Mesendoderm (in vitro differentiated cells): Measurements from ENCODE around the gene GNAI2.

ENCODE experiments used
- DNase-seq: peaks from one replicate; pipeline ENCODE4 v3.0.0; 2013
- H2AK5ac ChIP-seq: 2 replicates; pipeline ENCODE4 v1.6.1; 2013; ENCODE audit warnings: low read length, inconsistent platforms
- H2BK120ac ChIP-seq: 2 replicates; pipeline ENCODE4 v1.6.1; 2013; ENCODE audit warnings: low read depth, mild to moderate bottlenecking, low read length, moderate library complexity, mixed read lengths
- H2BK15ac ChIP-seq: replicated peaks from 2 replicates; pipeline ENCODE4 v1.6.1; 2013; ENCODE audit warnings: low read depth, mild to moderate bottlenecking, moderate library complexity
- H2BK5ac ChIP-seq: 2 replicates; pipeline ENCODE4 v1.6.1; 2013; ENCODE audit warnings: low read length, inconsistent platforms
- H3K18ac ChIP-seq: 2 replicates; pipeline ENCODE4 v1.6.1; 2013; ENCODE audit warnings: mild to moderate bottlenecking, low read length, mixed read lengths
- H3K23ac ChIP-seq: one replicate; pipeline ENCODE4 v1.6.1; 2013; ENCODE audit warnings: low read length
- H3K27ac ChIP-seq: 2 replicates; pipeline ENCODE4 v1.5.1; 2013; ENCODE audit warnings: low read depth, mild to moderate bottlenecking, inconsistent platforms, low read length, moderate library complexity
- H3K27me3 ChIP-seq: 2 replicates; pipeline ENCODE4 v1.6.1; 2013; ENCODE audit warnings: low read length, control low read depth, mild to moderate bottlenecking, inconsistent platforms; ENCODE audit not compliant: insufficient read depth, poor library complexity
- H3K36me3 ChIP-seq: 2 replicates; pipeline ENCODE4 v1.6.1; 2013; ENCODE audit warnings: low read length, inconsistent platforms; ENCODE audit not compliant: control insufficient read depth, insufficient read depth
- H3K4ac ChIP-seq: one replicate; pipeline ENCODE4 v1.6.1; 2013; ENCODE audit warnings: low read depth, mild to moderate bottlenecking, low read length, moderate library complexity
- H3K4me1 ChIP-seq: 2 replicates; pipeline ENCODE4 v1.6.1; 2013; ENCODE audit warnings: low read depth, low read length, inconsistent platforms; ENCODE audit not compliant: control insufficient read depth
- H3K4me2 ChIP-seq: 2 replicates; pipeline ENCODE4 v1.6.1; 2013; ENCODE audit warnings: low read length
- H3K4me3 ChIP-seq: 2 replicates; pipeline ENCODE4 v1.5.1; 2013; ENCODE audit warnings: mild to moderate bottlenecking, low read length
- H3K56ac ChIP-seq: one replicate; pipeline ENCODE4 v1.6.1; 2013; ENCODE audit warnings: low read length
- H3K79me1 ChIP-seq: 2 replicates; pipeline ENCODE4 v1.6.1; 2013; ENCODE audit warnings: low read length, inconsistent platforms
- H3K79me2 ChIP-seq: 2 replicates; pipeline ENCODE4 v1.6.1; 2013; ENCODE audit warnings: mild to moderate bottlenecking, low read length; ENCODE audit not compliant: control insufficient read depth, insufficient read depth
- H3K9ac ChIP-seq: 2 replicates; pipeline ENCODE4 v1.6.1; 2013; ENCODE audit warnings: low read length, inconsistent platforms
- H4K5ac ChIP-seq: one replicate; pipeline ENCODE4 v1.6.1; 2013; ENCODE audit warnings: low read length
- H4K8ac ChIP-seq: one replicate; pipeline ENCODE4 v1.6.1; 2013; ENCODE audit warnings: low read depth, mild to moderate bottlenecking, control low read depth, low read length, moderate library complexity
- WGBS: extraction: QIAGEN DNeasy Blood & Tissue Kit; methylation state at CpG from one replicate; pipeline ENCODE4 v1.1.7; 2013; ENCODE audit warnings: low lambda C conversion rate, missing lambda C conversion rate; ENCODE audit not compliant: insufficient coverage; ENCODE audit errors: extremely low coverage; 5-methylcytosine and 5-hydroxymethylcytosine counted together

Gene GNAI2

DNA sequence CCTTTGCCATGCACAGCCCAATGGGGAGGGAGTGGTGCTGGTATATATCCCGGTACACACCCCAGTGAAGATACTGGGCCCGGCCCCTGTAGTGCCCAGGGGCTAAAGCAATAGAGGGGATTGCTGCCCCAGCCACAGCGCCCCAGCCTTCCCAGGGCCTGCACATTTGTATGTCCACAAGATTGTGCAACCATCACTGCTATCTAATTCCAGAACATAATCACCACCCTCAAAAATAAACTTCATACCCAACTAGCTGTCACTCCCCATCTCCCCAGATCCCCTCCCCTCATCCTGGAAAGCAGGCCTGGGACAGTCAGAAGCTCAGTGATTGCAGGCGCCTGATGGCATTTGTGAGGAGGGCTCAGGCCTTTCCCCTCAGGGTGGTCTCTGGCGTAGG is 13.5 kb downstream of the GNAI2 start:
- H3K4me3 ChIP-seq: no peak overlapping the region
- DNase-seq: no peak
- H2BK15ac ChIP-seq: no peak overlapping the region
- peaks cover 46% of the 10 kb centered on the region for H3K79me2 ChIP-seq
- H3K27me3 ChIP-seq: no peaks in the 10 kb centered on the region
- H3K79me1 ChIP-seq: peaks cover 41% of the 10 kb centered on the region
- no peak overlapping the region for H2AK5ac ChIP-seq
- no peak overlapping the region for H4K5ac ChIP-seq
- peaks cover 12% of the 10 kb centered on the region for H3K4me1 ChIP-seq
- no peak overlapping the region for H2BK120ac ChIP-seq
- H3K56ac ChIP-seq: peak overlapping the region; percentile 7
- H3K27ac ChIP-seq: no peak overlapping the region
- H3K18ac ChIP-seq: no peak overlapping the region
- no peak overlapping the region for H4K8ac ChIP-seq
- H2BK5ac ChIP-seq: no peak overlapping the region
- H3K23ac ChIP-seq: no peak overlapping the region
- H3K9ac ChIP-seq: no peak overlapping the region
- peaks cover 6% of the 10 kb centered on the region for H3K36me3 ChIP-seq
- H3K4ac ChIP-seq: no peak overlapping the region
- no CpG with 5 or more reads among the region's 5 CpGs for WGBS
- H3K4me2 ChIP-seq: no peak overlapping the region

DNA sequence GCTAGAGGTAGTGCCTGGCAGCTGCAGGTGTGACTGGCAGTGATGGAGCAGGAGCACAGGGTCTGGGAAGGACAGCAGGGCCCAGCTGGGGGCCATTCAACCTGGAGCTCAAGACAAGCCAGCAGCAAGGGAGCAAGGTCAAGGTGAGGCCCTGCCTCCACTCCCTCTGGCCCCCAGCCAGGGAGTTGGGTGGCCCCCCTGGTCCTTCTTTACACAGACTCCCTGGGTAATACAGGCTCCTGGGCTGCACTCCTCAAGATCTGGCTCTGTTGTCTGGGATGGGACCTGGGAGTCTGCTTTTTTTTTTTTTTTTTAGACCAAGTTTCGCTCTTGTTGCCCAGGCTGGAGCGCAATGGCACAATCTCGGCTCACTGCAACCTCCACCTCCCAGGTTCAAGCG is 14.5 kb downstream of the GNAI2 start:
- Histone ChIP-seq H3K79me1 (peaks cover 40% of the 10 kb centered on the region), H4K5ac (no peak overlapping the region), H3K23ac (no peak overlapping the region), H4K8ac (no peak overlapping the region), H2BK5ac (no peak overlapping the region), H3K4me2 (no peak overlapping the region), H3K4ac (no peak overlapping the region), H3K27me3 (no peaks in the 10 kb centered on the region), H3K9ac (no peak overlapping the region), H2BK15ac (no peak overlapping the region), H3K4me1 (peaks cover 11% of the 10 kb centered on the region), H2AK5ac (no peak overlapping the region), H3K79me2 (peaks cover 43% of the 10 kb centered on the region), H3K27ac (no peak overlapping the region), H3K18ac (no peak overlapping the region), H3K4me3 (no peak overlapping the region), H2BK120ac (no peak overlapping the region), H3K36me3 (peaks cover 7% of the 10 kb centered on the region), H3K56ac (no peak overlapping the region)
- no CpG with 5 or more reads among the region's 4 CpGs for WGBS
- no peak for DNase-seq

DNA sequence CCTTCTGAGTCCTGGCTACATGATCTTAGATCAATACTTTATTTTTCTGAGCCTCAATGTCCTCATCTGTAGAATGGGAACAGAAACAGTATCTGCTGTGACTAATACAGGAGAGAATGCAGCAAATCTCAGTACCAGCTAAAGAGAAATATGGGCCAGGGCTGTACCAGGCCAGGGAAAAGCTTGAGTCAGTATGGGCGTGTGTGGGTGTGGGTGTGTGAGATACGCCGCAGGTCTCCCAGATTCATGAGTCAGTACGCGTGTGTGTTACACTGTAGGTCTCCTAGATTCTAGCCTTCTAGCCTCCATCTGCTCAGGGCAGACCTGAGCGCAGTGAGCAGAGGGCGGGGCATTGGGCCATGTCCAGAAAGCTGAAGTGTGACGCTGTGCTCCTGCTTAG is 15.2 kb downstream of the GNAI2 start:
- Histone ChIP-seq H3K4ac (no peak overlapping the region), H2BK15ac (no peak overlapping the region), H3K79me2 (peaks cover 43% of the 10 kb centered on the region), H3K18ac (no peak overlapping the region), H3K9ac (no peak overlapping the region), H3K27ac (no peak overlapping the region), H4K5ac (no peak overlapping the region), H3K23ac (no peak overlapping the region), H3K79me1 (peaks cover 40% of the 10 kb centered on the region), H2BK5ac (no peak overlapping the region), H4K8ac (no peak overlapping the region), H3K56ac (no peak overlapping the region), H3K4me1 (peaks cover 8% of the 10 kb centered on the region), H3K4me2 (no peak overlapping the region), H3K36me3 (peaks cover 8% of the 10 kb centered on the region), H3K27me3 (no peaks in the 10 kb centered on the region), H2AK5ac (no peak overlapping the region), H3K4me3 (no peak overlapping the region), H2BK120ac (no peak overlapping the region)
- DNase-seq: no peak
- no CpG with 5 or more reads among the region's 8 CpGs for WGBS

DNA sequence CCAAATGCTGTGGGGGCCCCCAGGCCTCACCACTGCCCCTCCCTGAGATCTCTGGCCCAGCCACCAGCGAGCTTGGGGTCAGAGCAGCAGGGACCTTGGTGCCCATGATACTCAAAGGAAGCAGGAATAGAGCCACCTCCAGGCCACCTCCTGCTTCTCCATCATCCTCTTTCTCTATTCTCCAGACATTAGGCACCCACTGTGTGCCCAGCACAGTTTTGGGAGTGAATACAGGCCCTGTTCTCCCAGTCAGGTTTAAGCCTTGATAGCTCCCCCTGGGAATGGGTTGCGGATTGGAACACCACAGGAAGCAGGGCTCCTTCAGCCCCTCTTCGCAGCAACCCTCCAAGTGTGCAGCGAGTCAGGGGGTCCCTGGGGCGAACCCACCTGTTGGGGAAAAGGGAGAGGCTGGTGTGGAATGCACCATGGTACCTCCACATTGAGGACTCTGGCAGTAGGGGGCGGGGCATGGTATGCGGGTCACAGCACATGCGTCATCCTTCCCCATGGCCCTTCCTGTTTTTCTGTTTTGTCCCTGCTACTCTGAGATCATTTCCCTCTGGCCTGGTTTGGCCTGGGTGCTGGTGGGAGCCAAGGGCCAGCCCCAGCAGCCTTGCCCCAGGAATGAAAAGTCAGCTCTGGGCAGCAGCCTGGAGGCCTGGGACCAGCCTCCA is 18.7 kb downstream of the GNAI2 start:
- Histone ChIP-seq H3K27ac (no peak overlapping the region), H3K79me2 (peaks cover 17% of the 10 kb centered on the region), H3K56ac (no peak overlapping the region), H3K36me3 (peaks cover 15% of the 10 kb centered on the region), H3K27me3 (no peaks in the 10 kb centered on the region), H3K79me1 (peaks cover 25% of the 10 kb centered on the region), H3K4me1 (no peaks in the 10 kb centered on the region), H2BK120ac (no peak overlapping the region), H3K18ac (no peak overlapping the region), H2BK5ac (no peak overlapping the region), H2AK5ac (no peak overlapping the region), H2BK15ac (no peak overlapping the region), H3K4me3 (no peak overlapping the region), H3K4me2 (no peak overlapping the region), H4K8ac (no peak overlapping the region), H3K9ac (no peak overlapping the region), H3K4ac (no peak overlapping the region), H4K5ac (no peak overlapping the region), H3K23ac (no peak overlapping the region)
- no CpG with 5 or more reads among the region's 8 CpGs for WGBS
- DNase-seq: peak; percentile 51

DNA sequence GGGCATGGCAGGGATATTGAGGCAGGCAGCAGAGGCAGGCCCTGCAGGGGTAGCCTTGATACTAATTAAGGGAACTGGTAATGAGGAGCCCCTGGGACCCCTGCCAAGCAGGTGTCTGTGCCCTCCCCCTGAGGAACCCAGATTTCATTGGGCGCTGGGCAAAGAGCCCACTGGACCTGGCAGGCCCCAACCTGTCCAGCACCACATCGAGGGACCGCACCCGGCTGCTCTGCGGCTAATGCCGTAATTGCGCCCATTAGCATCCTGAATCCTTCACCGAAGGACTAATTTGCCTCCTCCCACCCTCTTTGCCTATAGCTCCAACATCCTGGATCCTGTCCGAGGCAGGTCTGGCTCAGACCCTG is 19.2 kb downstream of the GNAI2 start:
- no peak overlapping the region for H2BK15ac ChIP-seq
- no peak overlapping the region for H2AK5ac ChIP-seq
- no peak overlapping the region for H3K4ac ChIP-seq
- H2BK120ac ChIP-seq: no peak overlapping the region
- H3K79me2 ChIP-seq: peaks cover 12% of the 10 kb centered on the region
- no peak overlapping the region for H4K8ac ChIP-seq
- no peaks in the 10 kb centered on the region for H3K4me1 ChIP-seq
- H3K27me3 ChIP-seq: no peaks in the 10 kb centered on the region
- DNase-seq: no peak
- peaks cover 14% of the 10 kb centered on the region for H3K36me3 ChIP-seq
- no peak overlapping the region for H3K23ac ChIP-seq
- no peak overlapping the region for H3K9ac ChIP-seq
- H2BK5ac ChIP-seq: no peak overlapping the region
- H3K27ac ChIP-seq: no peak overlapping the region
- H3K79me1 ChIP-seq: peaks cover 20% of the 10 kb centered on the region
- no peak overlapping the region for H3K4me3 ChIP-seq
- H3K18ac ChIP-seq: no peak overlapping the region
- no peak overlapping the region for H4K5ac ChIP-seq
- H3K4me2 ChIP-seq: no peak overlapping the region
- no peak overlapping the region for H3K56ac ChIP-seq
- WGBS: no CpG with 5 or more reads among the region's 9 CpGs
